H1 (cell line): ENCODE results near the gene TBC1D9B. TPM values are rescaled to one million over a fixed set of nuclear protein-coding genes. Genes with fewer than 3 reads are reported as not detected.

Experiments
- CTCF ChIA-PET: fragments of 300-600 bp; sonication (Branson Sonifier 250); formaldehyde crosslinking; loops from one replicate; lab custom pipeline; 2021; ENCODE audit not compliant: partially characterized antibody; lab: Charles Lee
- POLR2A ChIA-PET: fragments of 300-600 bp; sonication (Branson Sonifier 250); formaldehyde crosslinking; loops from one replicate; lab custom pipeline; 2021; ENCODE audit warnings: inconsistent platforms; ENCODE audit not compliant: partially characterized antibody; lab: Charles Lee
- DNase-seq, 2 experiments: peaks; one replicate each; pipeline versions ENCODE4 v3.0.0 to v3.0.0-alpha.2; 2010 to 2022; ENCODE audit warnings: low spot score in 2 of 2, low read depth in 1 of 2, mixed read lengths in 1 of 2
- FAIRE-seq: peaks from 2 replicates; lab custom pipeline; 2011; peaks lifted over from hg19 to GRCh38; lab: Jason Lieb, UNC
- H2AFZ ChIP-seq: 2 replicates; pipeline ENCODE4 v1.8.1; 2012; ENCODE audit warnings: low read length, inconsistent platforms
- H2AK5ac ChIP-seq: 2 replicates; pipeline ENCODE4 v1.6.1; 2013; ENCODE audit warnings: low read depth, low read length
- H2BK120ac ChIP-seq: replicated peaks from 2 replicates; pipeline ENCODE3; 2013; ENCODE audit warnings: low read depth, low read length, inconsistent platforms
- H2BK12ac ChIP-seq: 2 replicates; pipeline ENCODE4 v1.6.1; 2013; ENCODE audit warnings: low read depth, low read length
- H2BK15ac ChIP-seq: 2 replicates; pipeline ENCODE4 v1.6.1; 2013; ENCODE audit warnings: low read length
- H2BK20ac ChIP-seq: 2 replicates; pipeline ENCODE4 v1.6.1; 2013; ENCODE audit warnings: low read length
- H2BK5ac ChIP-seq: 2 replicates; pipeline ENCODE4 v1.6.1; 2013; ENCODE audit warnings: low read depth, low read length
- H3K14ac ChIP-seq: 2 replicates; pipeline ENCODE4 v1.6.1; 2013; ENCODE audit warnings: inconsistent platforms; ENCODE audit not compliant: insufficient read length
- H3K18ac ChIP-seq: 2 replicates; pipeline ENCODE4 v1.6.1; 2013; ENCODE audit warnings: low read length; ENCODE audit errors: extremely low read depth
- H3K23ac ChIP-seq: 2 replicates; pipeline ENCODE4 v1.6.1; 2013; ENCODE audit warnings: inconsistent platforms; ENCODE audit not compliant: insufficient read length
- H3K23me2 ChIP-seq: 2 replicates; pipeline ENCODE4 v1.6.1; 2013; ENCODE audit warnings: low read depth, low read length
- H3K27ac ChIP-seq: 2 replicates; pipeline ENCODE4 v1.6.1; 2011; ENCODE audit warnings: low read depth, low read length, inconsistent platforms
- H3K27me3 ChIP-seq, 4 experiments: replicated peaks in 1 of 4; 1 replicate in 1 of 4; 2 replicates in 3 of 4; pipeline versions ENCODE4 v1.6.1 to v1.8.1; 2011 to 2013; ENCODE audit warnings: low read length in 3 of 4, mild to moderate bottlenecking in 3 of 4, inconsistent platforms in 2 of 4, mixed read lengths in 2 of 4, moderate library complexity in 1 of 4; ENCODE audit not compliant: control insufficient read depth in 3 of 4, insufficient read depth in 3 of 4; ENCODE audit errors: extremely low read depth in 1 of 4
- H3K36me3 ChIP-seq, 4 experiments: 2 replicates each; pipeline versions ENCODE4 v1.6.1 to v1.8.1; 2011 to 2013; ENCODE audit warnings: mild to moderate bottlenecking in 4 of 4, low read length in 3 of 4, moderate library complexity in 2 of 4, control low read depth in 1 of 4, inconsistent platforms in 1 of 4; ENCODE audit not compliant: insufficient read depth in 4 of 4, control insufficient read depth in 2 of 4
- H3K4ac ChIP-seq: replicated peaks from 2 replicates; pipeline ENCODE3; 2013; ENCODE audit warnings: low read length, low read depth, mixed read lengths, inconsistent platforms; ENCODE audit not compliant: insufficient read length
- H3K4me1 ChIP-seq, 4 experiments: replicated peaks in 1 of 4; 1 replicate in 1 of 4; 2 replicates in 3 of 4; pipeline versions ENCODE4 v1.6.1 to v1.8.1; 2011 to 2013; ENCODE audit warnings: low read length in 3 of 4, inconsistent platforms in 2 of 4, mixed read lengths in 1 of 4; ENCODE audit not compliant: insufficient read depth in 4 of 4, control insufficient read depth in 3 of 4
- H3K4me2 ChIP-seq, 2 experiments: 2 replicates each; pipeline versions ENCODE4 v1.6.1 to v1.8.1; 2011 to 2013; ENCODE audit warnings: low read depth in 2 of 2, low read length in 2 of 2, control low read depth in 1 of 2, inconsistent platforms in 1 of 2, mild to moderate bottlenecking in 1 of 2; ENCODE audit not compliant: insufficient read depth in 1 of 2
- H3K4me3 ChIP-seq, 4 experiments: fragments of 200-600, 300-600 bp in 1 of 4; sonication (generic), shearing (Covaris generic), sonication (Bioruptor Twin) in 1 of 4; 2 replicates each; pipeline versions ENCODE4 v1.5.1 to v1.8.1; 2011 to 2016; ENCODE audit warnings: low read length in 4 of 4, low read depth in 3 of 4, control low read depth in 2 of 4, inconsistent platforms in 2 of 4, mild to moderate bottlenecking in 2 of 4, mixed read lengths in 1 of 4, moderate library complexity in 1 of 4; ENCODE audit not compliant: insufficient read depth in 2 of 4; ENCODE audit errors: extremely low read depth in 1 of 4
- H3K56ac ChIP-seq: replicated peaks from 2 replicates; pipeline ENCODE3; 2013; ENCODE audit warnings: low read depth, mild to moderate bottlenecking, mixed read lengths, low read length, inconsistent platforms; ENCODE audit not compliant: insufficient read length
- H3K79me1 ChIP-seq: 2 replicates; pipeline ENCODE4 v1.6.1; 2013; ENCODE audit warnings: low read depth, low read length, control low read depth
- H3K79me2 ChIP-seq, 2 experiments: 2 replicates each; pipeline versions ENCODE4 v1.6.1 to v1.8.1; 2012 to 2013; ENCODE audit warnings: low read length in 2 of 2, mild to moderate bottlenecking in 2 of 2, inconsistent platforms in 1 of 2; ENCODE audit not compliant: insufficient read depth in 2 of 2, control insufficient read depth in 1 of 2
- H3K9ac ChIP-seq, 4 experiments: replicated peaks in 1 of 4; 1 replicate in 1 of 4; 2 replicates in 3 of 4; pipeline versions ENCODE4 v1.6.1 to v1.8.1; 2011 to 2013; ENCODE audit warnings: low read depth in 3 of 4, low read length in 3 of 4, control low read depth in 2 of 4, mild to moderate bottlenecking in 2 of 4, moderate library complexity in 2 of 4, inconsistent platforms in 1 of 4; ENCODE audit errors: extremely low read depth in 1 of 4
- H3K9me3 ChIP-seq, 2 experiments: 2 replicates each; pipeline versions ENCODE4 v1.6.1 to v1.8.1; 2012 to 2013; ENCODE audit warnings: mild to moderate bottlenecking in 2 of 2, moderate library complexity in 2 of 2, control low read depth in 1 of 2, inconsistent platforms in 1 of 2, low read depth in 1 of 2, low read length in 1 of 2, mixed read lengths in 1 of 2; ENCODE audit not compliant: insufficient read depth in 2 of 2
- H4K20me1 ChIP-seq, 2 experiments: replicated peaks in 1 of 2; 2 replicates each; pipeline versions ENCODE3 to v1.8.1; 2011 to 2013; ENCODE audit warnings: inconsistent platforms in 2 of 2, low read length in 2 of 2, mild to moderate bottlenecking in 1 of 2; ENCODE audit not compliant: insufficient read depth in 2 of 2, control insufficient read depth in 1 of 2
- H4K5ac ChIP-seq: 2 replicates; pipeline ENCODE4 v1.6.1; 2013; ENCODE audit warnings: low read length, low read depth, mixed read lengths, inconsistent platforms; ENCODE audit not compliant: insufficient read length
- H4K8ac ChIP-seq: 2 replicates; pipeline ENCODE4 v1.8.0; 2013; ENCODE audit warnings: mild to moderate bottlenecking, moderate library complexity, low read length, inconsistent platforms; ENCODE audit not compliant: insufficient read depth; ENCODE audit errors: extremely low read depth
- H4K91ac ChIP-seq: replicated peaks from 2 replicates; pipeline ENCODE3; 2013; ENCODE audit warnings: low read length, mixed read lengths, inconsistent platforms; ENCODE audit not compliant: insufficient read length
- BRCA1 ChIP-seq: IDR thresholded peaks from 2 replicates; pipeline ENCODE4 v1.6.1; 2012; ENCODE audit warnings: low read depth, low read length, improper control_type of control experiment
- EP300 ChIP-seq, 2 experiments: IDR thresholded peaks; 1 replicate in 1 of 2; 2 replicates in 1 of 2; pipeline ENCODE4 v1.6.1; 2011 to 2012; ENCODE audit warnings: low read depth in 2 of 2, low read length in 2 of 2, mild to moderate bottlenecking in 2 of 2, borderline replicate concordance in 1 of 2, inconsistent platforms in 1 of 2, moderate library complexity in 1 of 2
- JUND ChIP-seq: IDR thresholded peaks from 2 replicates; pipeline ENCODE4 v1.6.1; 2011; ENCODE audit warnings: mild to moderate bottlenecking, improper control_type of control experiment, low read length
- MAFK ChIP-seq: IDR thresholded peaks from 2 replicates; pipeline ENCODE4 v1.6.1; 2012; ENCODE audit warnings: low read depth, mild to moderate bottlenecking, improper control_type of control experiment, low read length
- NRF1 ChIP-seq: IDR thresholded peaks from 2 replicates; pipeline ENCODE4 v1.6.1; 2011; ENCODE audit warnings: mild to moderate bottlenecking, low read depth, low read length, improper control_type of control experiment
- POU5F1 ChIP-seq: IDR thresholded peaks from 2 replicates; pipeline ENCODE4 v1.6.1; 2011; ENCODE audit warnings: low read depth, mild to moderate bottlenecking, low read length, moderate library complexity
- RNF2 ChIP-seq: fragments of 200-900, 300-1000 bp; sonication (generic); IDR thresholded peaks from 2 replicates; pipeline ENCODE4 v1.7.1; 2016; ENCODE audit warnings: borderline replicate concordance, low read depth, mild to moderate bottlenecking, antibody characterized with exemption, low read length; ENCODE audit not compliant: poor library complexity, severe bottlenecking; ENCODE audit errors: missing control alignments
- RXRA ChIP-seq: IDR thresholded peaks from 2 replicates; pipeline ENCODE4 v1.6.1; 2011; ENCODE audit warnings: low read depth, mild to moderate bottlenecking, low read length, moderate library complexity; ENCODE audit not compliant: insufficient read depth
- SAP30 ChIP-seq: fragments of 300-600 bp; sonication (generic); IDR thresholded peaks from 2 replicates; pipeline ENCODE4 v1.7.1; 2012; ENCODE audit warnings: low read length, moderate library complexity, mild to moderate bottlenecking, inconsistent platforms; ENCODE audit not compliant: insufficient read depth, insufficient replicate concordance
- SUZ12 ChIP-seq: fragments of 200-600 bp; sonication (generic); IDR thresholded peaks from 2 replicates; pipeline ENCODE4 v1.6.1; 2012; ENCODE audit warnings: mild to moderate bottlenecking, inconsistent platforms, low read length, moderate library complexity, mixed read lengths
- YY1 ChIP-seq: IDR thresholded peaks from 2 replicates; pipeline ENCODE4 v1.6.1; 2011; ENCODE audit warnings: low read depth, mild to moderate bottlenecking, low read length
- WGBS, 2 experiments: shearing (Covaris generic) in 1 of 2; methylation state at CpG; one replicate each; pipeline versions ENCODE4 v1.1.6 to v1.1.7; 2013 to 2015; ENCODE audit warnings: low lambda C conversion rate in 2 of 2, mixed read lengths in 2 of 2, inconsistent platforms in 1 of 2, low coverage in 1 of 2, missing lambda C conversion rate in 1 of 2; ENCODE audit not compliant: insufficient replicate concordance in 2 of 2, insufficient coverage in 1 of 2, insufficient read length in 1 of 2; ENCODE audit errors: extremely low coverage in 1 of 2, missing lambda C conversion rate in 1 of 2; 5-methylcytosine and 5-hydroxymethylcytosine counted together
- polyA plus RNA-seq, 7 experiments: library from polyadenylated mRNA; depleted of rRNA in 3 of 7; stranded (reverse) in 5 of 7; unstranded in 2 of 7; fragments of >200 nt in 5 of 7; fragments of 200-250 nt in 2 of 7; gene quantifications; 1 replicate in 5 of 7; 2 replicates in 1 of 7; 4 replicates in 1 of 7; pipeline versions ENCODE4 v1.2.1 to v1.2.3, GENCODE V29; 2011 to 2013; ENCODE audit warnings: missing spikeins in 2 of 7, mixed read lengths in 2 of 7
- total RNA-seq: library from RNA; stranded (reverse); fragmentation: NEBNext Ultra II Directional; extraction: Animal tissue kit (Norgen Biotek cat#: 25700); gene quantifications from 2 replicates; pipeline ENCODE4 v1.2.1, GENCODE V29; 2021
- TF ChIP-seq, protein P1 (sequence below): IDR thresholded peaks from 2 replicates; pipeline ENCODE4 v1.6.1; 2012; ENCODE audit warnings: inconsistent platforms

Gene TBC1D9B
- total and polyA plus RNA-seq, 2 of the 8 experiments (the other 6 are each of a cell fraction or from before 2014, with no cell fraction given), result 33.6 to 57.1 TPM

DNA sequence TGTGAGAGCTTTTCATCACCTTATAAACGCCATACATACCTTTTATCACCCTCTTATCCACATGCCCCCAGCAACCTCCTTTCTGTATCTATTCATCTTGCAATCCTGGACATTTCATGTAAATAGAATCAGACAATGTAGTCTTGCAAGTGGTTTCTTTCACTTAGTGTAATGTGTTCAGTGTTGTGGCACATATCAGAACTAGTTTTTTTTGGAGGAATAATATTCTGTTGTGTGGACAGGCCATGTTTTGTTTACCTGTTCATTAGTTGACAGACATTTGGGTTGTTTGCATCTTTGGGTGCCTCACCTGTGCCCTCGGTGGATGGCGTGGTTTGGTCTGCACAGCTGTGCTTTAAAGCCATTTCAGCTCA, 85.7 kb downstream of the TBC1D9B start:
- Histone ChIP-seq H4K8ac (no peak overlapping the region), H3K27ac (no peak overlapping the region), H2BK12ac (no peak overlapping the region), H3K23ac (no peak overlapping the region), H3K4me1 (peaks cover 4 to 38% (median 33%) of the 10 kb centered on the region in 4 experiments), H2BK15ac (no peak overlapping the region), H3K9me3 (no peaks in the 10 kb centered on the region), H2BK20ac (no peak overlapping the region), H2BK120ac (no peak overlapping the region), H3K18ac (no peak overlapping the region), H3K56ac (no peak overlapping the region), H3K4ac (no peak overlapping the region), H3K23me2 (peaks cover 8% of the 10 kb centered on the region; the same call in 1 of the 2 replicates), H3K79me2 (peaks cover 4 to 28% of the 10 kb centered on the region in 2 experiments; a peak in 2 of 4 replicates), H2AFZ (no peak overlapping the region), H2AK5ac (no peak overlapping the region), H3K4me2 (peak overlapping the region; percentile 54 to 81), H4K91ac (no peak overlapping the region), H3K9ac (no peak overlapping the region; a peak in 1 of 7 replicates), H3K4me3 (peak overlapping the region in 3 of 4 experiments; percentile 75 to 91 (median 85); a peak in 6 of 8 replicates), H3K36me3 (peaks cover 10 to 38% (median 33%) of the 10 kb centered on the region in 4 experiments), H4K20me1 (peaks cover 8 to 25% of the 10 kb centered on the region in 2 experiments), H3K27me3 (no peaks in the 10 kb centered on the region; a peak in 2 of 7 replicates), H4K5ac (no peak overlapping the region), H2BK5ac (no peak overlapping the region), H3K79me1 (peaks cover 8% of the 10 kb centered on the region), H3K14ac (no peak overlapping the region)
- WGBS, 2 experiments, result 81% methylated on average over 3 of the region's 3 CpGs; no CpG with 5 or more reads in 1 of the 2 experiments
- DNase-seq (no peak), FAIRE-seq (no peak)
- TF ChIP-seq YY1 (no peak), POU5F1 (no peak), SUZ12 (no peak), EP300 (IDR thresholded peaks at IDR 0.05; ENCODE audit: borderline replicate concordance in 1 of 2, low read depth in 2 of 2, low read length in 2 of 2) (no peak), RNF2 (no peak), JUND (no peak), NRF1 (no peak), BRCA1 (no peak), RXRA (no peak), SAP30 (no peak), MAFK (no peak)
- TF ChIP-seq, protein P1, sequence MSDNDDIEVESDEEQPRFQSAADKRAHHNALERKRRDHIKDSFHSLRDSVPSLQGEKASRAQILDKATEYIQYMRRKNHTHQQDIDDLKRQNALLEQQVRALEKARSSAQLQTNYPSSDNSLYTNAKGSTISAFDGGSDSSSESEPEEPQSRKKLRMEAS, result no peak
- ChIA-PET POLR2A (interaction anchor here (0.6 to 12.6 kb wide), 10 partner anchors 8 to 111 kb away, joined by 3 to 207 read pairs (median 4); partner anchors contain the start of genes LTC4S, MAML1, MGAT4B and MRNIP), CTCF (interaction anchor here (0.6 to 1.5 kb wide), 6 partner anchors 9 to 59 kb away, joined by 3 to 6 read pairs (median 4); no protein-coding TSS in a partner anchor)
